HTERT RPE-1 (cell line): ENCODE results near the gene PDGFRB.

Experiments used
- in situ Hi-C: fragments of 300-500 bp; cut with MboI; formaldehyde crosslinking; loops from 4 replicates; pipeline ENCODE4 v1.14.3; 2020; ENCODE audit warnings: low sequenced_read_pairs

The PDGFRB gene

GRCh38 chr5:150068961-150069645 is 86.5 kb downstream of the PDGFRB start:
- in situ Hi-C loops, result no loop called here

GRCh38 chr5:150068472-150068871 is 87.2 kb downstream of the PDGFRB start:
- in situ Hi-C loops, result no loop called here

DNA sequence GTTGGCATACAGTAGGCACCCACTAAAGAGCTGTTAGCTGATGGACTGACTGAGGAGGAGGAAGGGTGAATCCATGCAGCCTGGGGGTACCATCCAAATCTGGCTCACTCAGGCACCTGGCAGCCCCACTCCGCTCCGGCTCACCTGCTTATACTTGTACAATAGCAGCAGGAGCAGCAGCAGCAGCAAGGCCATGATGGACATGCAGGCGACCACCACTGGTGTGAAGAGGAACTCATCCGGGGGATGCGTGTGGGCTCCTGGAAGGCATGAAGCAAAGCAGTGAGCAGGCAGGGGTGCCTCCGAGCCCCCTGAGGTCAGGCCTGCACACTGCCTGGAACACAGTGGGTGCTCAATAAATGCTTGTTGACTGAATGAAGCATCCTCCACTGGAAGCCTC is 87.6 kb downstream of the PDGFRB start:
- in situ Hi-C loops, result no loop called here

- in situ Hi-C loops, result no loop called here
Observed at GRCh38 chr5:150067405-150067960, 88.2 kb downstream of the PDGFRB start.

DNA sequence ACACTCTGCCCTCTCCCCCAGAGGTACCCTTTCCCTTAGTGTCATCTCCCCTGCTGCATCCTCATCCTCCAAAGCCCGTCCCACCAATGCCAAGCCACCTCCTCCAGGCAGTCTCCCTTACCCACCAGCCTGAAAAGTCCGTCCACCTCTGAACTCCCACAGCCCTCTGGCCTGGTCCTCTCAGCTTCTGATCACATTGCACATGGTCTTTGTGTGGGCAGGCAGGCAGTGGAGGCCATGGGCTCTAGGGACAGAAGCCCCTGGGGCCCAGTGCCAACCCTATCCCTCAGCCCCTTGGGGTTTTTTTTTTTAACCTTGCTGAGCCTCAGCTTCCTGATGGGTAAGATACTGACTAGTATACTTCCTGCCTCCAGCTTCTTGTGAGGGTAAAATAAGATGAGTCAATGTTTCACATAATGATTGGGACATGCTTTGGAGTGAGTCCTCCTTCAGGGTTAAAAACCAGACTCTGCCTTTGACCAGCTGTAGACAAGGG is 88.7 kb downstream of the PDGFRB start:
- in situ Hi-C loops, result no loop called here

- in situ Hi-C loops, result no loop called here
Observed at GRCh38 chr5:150066436-150066835, 89.2 kb downstream of the PDGFRB start.

DNA sequence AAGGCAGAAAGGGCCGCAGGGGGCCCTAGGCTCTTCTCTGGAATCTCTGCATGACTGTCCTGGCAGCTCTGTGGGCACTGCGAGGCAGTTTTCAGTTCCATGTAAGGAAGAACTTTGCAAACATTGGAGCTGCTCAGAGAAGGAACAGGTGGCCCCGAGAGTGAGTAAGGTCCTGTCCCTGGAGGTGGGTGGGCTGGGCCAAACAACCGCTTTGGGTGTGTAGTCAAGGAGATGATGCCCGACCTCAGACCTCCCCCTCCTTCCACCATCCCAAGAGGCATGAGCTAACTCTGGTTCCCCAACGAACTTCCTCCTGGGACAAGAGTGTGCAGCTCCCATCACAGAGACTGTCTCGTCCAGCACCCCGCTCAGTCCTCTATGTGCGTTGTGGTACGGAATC is 89.8 kb downstream of the PDGFRB start:
- in situ Hi-C loops, result no loop called here

GRCh38 chr5:150065346-150065745 is 90.3 kb downstream of the PDGFRB start:
- in situ Hi-C loops, result no loop called here

DNA sequence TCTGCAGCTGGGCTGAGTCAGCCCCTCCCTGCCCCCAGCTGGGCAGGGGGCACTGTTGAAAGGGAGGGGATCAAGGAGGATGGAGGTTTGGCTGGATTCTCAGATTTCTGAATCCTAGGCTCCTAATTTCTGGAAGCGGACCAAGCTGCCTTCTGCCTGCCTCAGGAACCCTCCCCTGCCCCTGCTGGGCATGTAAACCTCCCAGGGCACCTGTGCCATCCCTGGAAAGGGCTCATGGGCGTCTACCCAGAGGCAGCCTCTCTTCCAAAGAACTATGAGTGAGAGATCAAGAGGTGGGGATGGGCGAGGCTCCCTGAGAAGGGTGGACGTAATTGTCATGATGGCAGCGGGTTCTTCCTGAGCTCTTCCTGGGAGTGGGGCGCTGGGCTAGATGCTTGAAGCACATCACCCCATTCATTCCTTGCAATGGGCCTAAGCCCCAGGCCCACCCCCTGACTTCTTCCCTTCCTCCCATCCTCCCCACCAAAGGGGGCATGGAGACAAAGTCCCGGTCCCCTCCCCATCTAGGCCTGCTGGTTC is 90.9 kb downstream of the PDGFRB start:
- in situ Hi-C loops, result no loop called here
